H1 (cell line): Measurements from ENCODE around the gene XAB2.

Source experiments
- JUND ChIP-seq: IDR thresholded peaks from 2 replicates; pipeline ENCODE4 v1.6.1; 2011; ENCODE audit warnings: mild to moderate bottlenecking, improper control_type of control experiment, low read length
- NRF1 ChIP-seq: IDR thresholded peaks from 2 replicates; pipeline ENCODE4 v1.6.1; 2011; ENCODE audit warnings: mild to moderate bottlenecking, low read depth, low read length, improper control_type of control experiment
- POLR2A ChIP-seq, 2 experiments: IDR thresholded peaks; 1 replicate in 1 of 2; 2 replicates in 1 of 2; pipeline ENCODE4 v1.6.1; 2011; ENCODE audit warnings: low read depth in 2 of 2, low read length in 2 of 2, mild to moderate bottlenecking in 2 of 2; ENCODE audit errors: control extremely low read depth in 1 of 2
- RAD21 ChIP-seq, 2 experiments: IDR thresholded peaks in 1 of 2; conservative IDR thresholded peaks in 1 of 2; 2 replicates each; pipeline ENCODE4 v1.6.1; 2011; ENCODE audit warnings: low read depth in 2 of 2, low read length in 2 of 2, improper control_type of control experiment in 1 of 2, inconsistent platforms in 1 of 2, mild to moderate bottlenecking in 1 of 2, moderate library complexity in 1 of 2
- RFX5 ChIP-seq: IDR thresholded peaks from 2 replicates; pipeline ENCODE4 v1.6.1; 2011; ENCODE audit warnings: low read depth, low read length, improper control_type of control experiment, borderline replicate concordance
- RXRA ChIP-seq: IDR thresholded peaks from 2 replicates; pipeline ENCODE4 v1.6.1; 2011; ENCODE audit warnings: low read depth, mild to moderate bottlenecking, low read length, moderate library complexity; ENCODE audit not compliant: insufficient read depth
- SP1 ChIP-seq: IDR thresholded peaks from 2 replicates; pipeline ENCODE4 v1.6.1; 2011; ENCODE audit warnings: low read depth, low read length
- SUZ12 ChIP-seq: fragments of 200-600 bp; sonication (generic); IDR thresholded peaks from 2 replicates; pipeline ENCODE4 v1.6.1; 2012; ENCODE audit warnings: mild to moderate bottlenecking, inconsistent platforms, low read length, moderate library complexity, mixed read lengths
- TCF12 ChIP-seq: IDR thresholded peaks from 2 replicates; pipeline ENCODE4 v1.6.1; 2011; ENCODE audit warnings: low read depth, mild to moderate bottlenecking, low read length
- TF ChIP-seq, protein P1 (sequence below), 3 experiments: IDR thresholded peaks; 1 replicate in 2 of 3; 2 replicates in 1 of 3; pipeline versions ENCODE4 v1.5.1 to v1.6.1; 2011; ENCODE audit warnings: low read length in 3 of 3, mild to moderate bottlenecking in 3 of 3, inconsistent platforms in 2 of 3, low read depth in 1 of 3, moderate library complexity in 1 of 3; ENCODE audit not compliant: insufficient read depth in 1 of 3; ENCODE audit errors: control extremely low read depth in 1 of 3

GRCh38 chr19:7669641-7670040 is 40.3 kb upstream of the XAB2 start:
- TF ChIP-seq RAD21 (IDR thresholded peaks at IDR 0.05 in 1 of 2, conservative IDR thresholded peaks at IDR 0.05 in 1 of 2; ENCODE audit: low read depth in 2 of 2, low read length in 2 of 2) (no peak), SUZ12 (no peak), RFX5 (no peak), JUND (no peak), SP1 (no peak), POLR2A (IDR thresholded peaks at IDR 0.05; ENCODE audit: control extremely low read depth in 1 of 2, low read depth in 2 of 2, low read length in 2 of 2) (no peak), RXRA (no peak), TCF12 (no peak), NRF1 (no peak)
- TF ChIP-seq, protein P1, sequence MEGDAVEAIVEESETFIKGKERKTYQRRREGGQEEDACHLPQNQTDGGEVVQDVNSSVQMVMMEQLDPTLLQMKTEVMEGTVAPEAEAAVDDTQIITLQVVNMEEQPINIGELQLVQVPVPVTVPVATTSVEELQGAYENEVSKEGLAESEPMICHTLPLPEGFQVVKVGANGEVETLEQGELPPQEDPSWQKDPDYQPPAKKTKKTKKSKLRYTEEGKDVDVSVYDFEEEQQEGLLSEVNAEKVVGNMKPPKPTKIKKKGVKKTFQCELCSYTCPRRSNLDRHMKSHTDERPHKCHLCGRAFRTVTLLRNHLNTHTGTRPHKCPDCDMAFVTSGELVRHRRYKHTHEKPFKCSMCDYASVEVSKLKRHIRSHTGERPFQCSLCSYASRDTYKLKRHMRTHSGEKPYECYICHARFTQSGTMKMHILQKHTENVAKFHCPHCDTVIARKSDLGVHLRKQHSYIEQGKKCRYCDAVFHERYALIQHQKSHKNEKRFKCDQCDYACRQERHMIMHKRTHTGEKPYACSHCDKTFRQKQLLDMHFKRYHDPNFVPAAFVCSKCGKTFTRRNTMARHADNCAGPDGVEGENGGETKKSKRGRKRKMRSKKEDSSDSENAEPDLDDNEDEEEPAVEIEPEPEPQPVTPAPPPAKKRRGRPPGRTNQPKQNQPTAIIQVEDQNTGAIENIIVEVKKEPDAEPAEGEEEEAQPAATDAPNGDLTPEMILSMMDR (IDR thresholded peaks at IDR 0.05; ENCODE audit: control extremely low read depth in 1 of 3, insufficient read depth in 1 of 3, low read depth in 1 of 3, low read length in 3 of 3): no peak
